GM12874 (cell line): ENCODE data around the gene PPTC7.

Experiments used
- TF ChIP-seq, protein P1 (sequence below): IDR thresholded peaks from 2 replicates; pipeline ENCODE4 v1.5.1; 2011; ENCODE audit warnings: low read depth, mild to moderate bottlenecking, control low read depth, low read length, moderate library complexity; ENCODE audit not compliant: insufficient read depth

The PPTC7 gene

DNA sequence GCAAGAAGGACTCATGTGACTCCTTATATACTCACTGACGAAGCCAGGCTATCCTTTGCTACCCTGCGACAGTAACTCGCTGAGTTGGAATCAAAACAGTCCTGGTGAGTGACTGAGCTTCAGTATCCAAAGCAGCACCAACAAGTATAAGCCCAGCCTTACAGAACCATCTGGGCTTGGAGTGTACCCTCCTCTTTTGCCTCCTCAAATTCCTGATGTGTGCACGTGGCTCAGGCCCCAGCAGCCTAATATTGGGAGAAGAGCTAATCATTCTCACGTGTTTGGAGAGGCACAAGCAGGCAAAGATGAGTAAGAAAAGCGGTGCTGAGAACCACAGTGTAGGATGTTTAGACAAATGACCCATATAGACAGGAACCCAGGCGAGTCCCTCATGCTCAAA, 34.4 kb downstream of the PPTC7 start:
- TF ChIP-seq, protein P1, sequence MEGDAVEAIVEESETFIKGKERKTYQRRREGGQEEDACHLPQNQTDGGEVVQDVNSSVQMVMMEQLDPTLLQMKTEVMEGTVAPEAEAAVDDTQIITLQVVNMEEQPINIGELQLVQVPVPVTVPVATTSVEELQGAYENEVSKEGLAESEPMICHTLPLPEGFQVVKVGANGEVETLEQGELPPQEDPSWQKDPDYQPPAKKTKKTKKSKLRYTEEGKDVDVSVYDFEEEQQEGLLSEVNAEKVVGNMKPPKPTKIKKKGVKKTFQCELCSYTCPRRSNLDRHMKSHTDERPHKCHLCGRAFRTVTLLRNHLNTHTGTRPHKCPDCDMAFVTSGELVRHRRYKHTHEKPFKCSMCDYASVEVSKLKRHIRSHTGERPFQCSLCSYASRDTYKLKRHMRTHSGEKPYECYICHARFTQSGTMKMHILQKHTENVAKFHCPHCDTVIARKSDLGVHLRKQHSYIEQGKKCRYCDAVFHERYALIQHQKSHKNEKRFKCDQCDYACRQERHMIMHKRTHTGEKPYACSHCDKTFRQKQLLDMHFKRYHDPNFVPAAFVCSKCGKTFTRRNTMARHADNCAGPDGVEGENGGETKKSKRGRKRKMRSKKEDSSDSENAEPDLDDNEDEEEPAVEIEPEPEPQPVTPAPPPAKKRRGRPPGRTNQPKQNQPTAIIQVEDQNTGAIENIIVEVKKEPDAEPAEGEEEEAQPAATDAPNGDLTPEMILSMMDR: no peak

DNA sequence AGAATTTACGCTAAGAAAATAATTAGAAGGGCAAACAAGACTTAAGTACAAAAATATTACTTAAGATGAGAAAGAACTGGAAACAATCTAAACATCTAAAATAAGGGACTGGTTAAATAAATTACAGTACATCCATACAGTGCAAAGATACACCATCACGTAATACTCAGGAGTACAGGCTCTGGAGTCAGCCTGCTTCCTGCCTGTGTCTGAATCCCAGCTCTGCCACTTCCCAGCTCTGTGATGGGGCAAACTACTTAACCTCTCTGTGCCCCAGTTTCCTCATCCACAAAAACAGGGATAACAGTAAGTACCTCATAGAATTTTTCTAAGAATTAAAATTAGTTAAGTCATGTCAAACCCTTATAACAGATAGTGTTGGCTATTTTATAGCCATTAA, 36.0 kb downstream of the PPTC7 start:
- TF ChIP-seq, protein P1: no peak

GRCh38 chr12:110546339-110546738, 36.8 kb downstream of the PPTC7 start:
- TF ChIP-seq, protein P1: no peak

DNA sequence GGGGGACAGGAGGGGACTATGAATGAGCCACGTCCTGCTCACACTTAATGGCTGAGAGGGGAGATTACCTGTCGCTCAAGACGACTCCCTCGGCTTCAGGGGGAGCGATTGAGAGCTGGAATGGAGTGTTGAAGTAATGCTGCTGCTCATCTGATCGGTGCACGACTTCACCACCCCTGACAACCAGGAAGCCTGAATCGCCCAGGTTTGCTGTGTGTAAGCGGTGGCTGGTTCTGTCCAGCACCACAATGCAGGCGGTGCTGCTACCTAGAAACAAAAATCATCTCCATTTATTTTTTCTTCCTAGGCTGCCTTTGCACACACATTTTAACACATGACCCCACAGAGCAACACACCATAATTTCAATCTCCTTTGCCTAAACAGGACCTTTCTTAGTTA, 37.3 kb downstream of the PPTC7 start:
- TF ChIP-seq, protein P1: no peak

GRCh38 chr12:110543965-110544364, 39.2 kb downstream of the PPTC7 start:
- TF ChIP-seq, protein P1: no peak

DNA sequence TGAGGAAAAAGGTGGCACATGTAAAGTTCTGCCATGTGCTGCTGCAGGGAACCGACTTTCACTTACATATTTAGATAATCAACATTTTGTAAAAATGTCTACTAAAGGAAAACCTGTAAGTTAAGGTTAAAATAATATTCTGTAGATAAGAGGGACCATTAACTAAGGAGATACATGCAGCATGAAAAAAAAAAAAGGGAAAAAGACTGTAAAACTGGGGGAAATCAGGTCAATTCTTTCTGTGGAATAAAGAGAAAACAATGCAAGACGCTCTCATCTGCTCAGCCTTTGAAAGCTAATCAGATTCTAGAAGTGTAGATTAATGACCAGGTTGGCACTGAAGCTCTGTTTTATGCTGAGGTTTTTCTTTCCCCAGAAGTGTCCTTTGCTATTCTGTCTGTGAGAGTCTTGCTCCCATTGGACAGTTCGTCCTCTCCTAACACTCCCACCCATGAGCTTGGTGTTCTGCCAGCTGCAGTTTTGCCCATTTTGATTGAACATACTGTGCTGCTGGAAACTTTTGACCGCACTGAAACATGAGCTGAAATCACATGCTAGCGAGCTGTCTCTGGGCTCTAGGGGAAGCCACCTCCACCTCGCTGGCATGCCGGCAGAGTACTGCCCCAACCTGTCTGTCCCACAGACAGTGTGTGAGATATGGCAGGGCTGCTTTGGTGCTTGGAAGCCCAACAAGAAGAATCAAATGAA, 39.7 kb downstream of the PPTC7 start:
- TF ChIP-seq, protein P1: no peak

DNA sequence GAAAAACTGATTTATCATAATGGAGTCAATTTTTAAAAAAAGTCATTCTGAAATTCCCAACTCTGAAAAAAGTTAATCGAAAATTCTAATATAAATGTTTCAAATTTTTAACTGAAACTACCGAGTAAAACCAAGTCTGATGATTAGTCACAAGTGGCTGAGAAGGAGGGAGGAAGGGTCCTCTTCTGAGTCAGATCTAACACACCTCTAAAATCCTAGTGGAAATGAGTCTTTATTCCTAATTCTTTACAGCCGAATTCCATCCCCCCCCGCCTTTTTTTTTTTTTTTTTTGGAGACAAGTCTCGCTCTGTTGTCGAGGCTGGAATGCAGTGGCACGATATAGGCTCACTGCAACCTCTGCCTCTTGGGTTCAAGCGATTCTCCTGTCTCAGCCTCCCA, 43.1 kb downstream of the PPTC7 start:
- TF ChIP-seq, protein P1: no peak
